Inferior parietal cortex (tissue), 1 donor: Measurements from ENCODE around the gene PPT2.

Experiments used
- DNase-seq: peaks from one replicate; pipeline ENCODE4 v3.0.0-alpha.2; 2016; ENCODE audit errors: extremely low spot score

PPT2 gene, protein sequence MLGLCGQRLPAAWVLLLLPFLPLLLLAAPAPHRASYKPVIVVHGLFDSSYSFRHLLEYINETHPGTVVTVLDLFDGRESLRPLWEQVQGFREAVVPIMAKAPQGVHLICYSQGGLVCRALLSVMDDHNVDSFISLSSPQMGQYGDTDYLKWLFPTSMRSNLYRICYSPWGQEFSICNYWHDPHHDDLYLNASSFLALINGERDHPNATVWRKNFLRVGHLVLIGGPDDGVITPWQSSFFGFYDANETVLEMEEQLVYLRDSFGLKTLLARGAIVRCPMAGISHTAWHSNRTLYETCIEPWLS

DNA sequence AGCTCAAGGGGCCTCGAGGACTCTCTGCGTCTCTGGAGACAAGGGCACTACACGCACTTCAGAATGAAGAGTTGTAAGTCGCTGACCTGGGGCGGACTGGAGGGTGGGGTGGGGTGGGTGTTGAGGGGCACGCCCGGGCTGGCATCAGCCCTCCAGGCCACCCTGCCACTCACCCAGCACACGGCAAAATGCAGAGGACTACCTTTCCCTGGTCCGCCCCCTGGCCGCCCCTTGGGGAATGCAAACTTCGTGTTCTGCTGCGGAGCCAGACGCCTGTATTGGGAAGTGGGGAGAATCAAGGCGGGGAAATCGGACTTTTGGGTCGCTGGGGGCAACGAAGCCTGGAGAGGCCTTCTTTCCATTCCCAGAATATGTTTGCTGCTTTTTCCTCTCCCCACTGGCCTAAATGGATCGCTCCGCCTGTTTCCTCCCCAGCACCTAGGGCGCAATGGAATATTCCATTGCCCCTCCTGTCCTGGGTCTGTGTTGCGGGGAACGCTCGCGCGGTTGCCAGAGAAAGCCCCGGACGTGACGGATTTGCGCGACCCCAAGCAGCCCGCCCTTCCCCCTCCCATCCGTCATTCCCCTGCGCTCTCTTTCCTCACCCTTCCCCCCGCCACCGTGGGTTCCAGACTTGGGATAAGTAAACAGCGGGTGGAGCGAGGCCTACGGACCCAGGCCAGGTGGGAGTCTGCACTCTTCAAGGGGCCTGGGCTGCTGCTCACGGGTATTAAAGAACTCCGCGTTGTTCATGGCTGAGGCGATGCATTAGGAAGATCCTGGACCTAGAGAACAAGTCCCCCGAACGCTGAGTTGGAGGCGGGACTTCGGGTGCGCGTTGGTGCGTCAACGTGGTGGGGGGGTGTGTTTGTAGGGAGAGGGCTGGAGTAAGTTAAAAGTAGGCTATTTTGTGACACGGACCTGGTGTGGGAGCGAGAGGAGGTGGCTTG is at the start of gene PPT2:
PPT2 (plus strand) TSS at position 578 of the 950 bp plus-strand sequence. CDS start 454 bp downstream, outside the sequence.
- DNase-seq = peak; percentile 88

GRCh38 chr6:32105433-32105832 is 48.5 kb upstream of the PPT2 start:
- no peak for DNase-seq

- no peak for DNase-seq
These were observed 46.5 kb upstream of the PPT2 start for GRCh38 chr6:32107406-32107805.

DNA sequence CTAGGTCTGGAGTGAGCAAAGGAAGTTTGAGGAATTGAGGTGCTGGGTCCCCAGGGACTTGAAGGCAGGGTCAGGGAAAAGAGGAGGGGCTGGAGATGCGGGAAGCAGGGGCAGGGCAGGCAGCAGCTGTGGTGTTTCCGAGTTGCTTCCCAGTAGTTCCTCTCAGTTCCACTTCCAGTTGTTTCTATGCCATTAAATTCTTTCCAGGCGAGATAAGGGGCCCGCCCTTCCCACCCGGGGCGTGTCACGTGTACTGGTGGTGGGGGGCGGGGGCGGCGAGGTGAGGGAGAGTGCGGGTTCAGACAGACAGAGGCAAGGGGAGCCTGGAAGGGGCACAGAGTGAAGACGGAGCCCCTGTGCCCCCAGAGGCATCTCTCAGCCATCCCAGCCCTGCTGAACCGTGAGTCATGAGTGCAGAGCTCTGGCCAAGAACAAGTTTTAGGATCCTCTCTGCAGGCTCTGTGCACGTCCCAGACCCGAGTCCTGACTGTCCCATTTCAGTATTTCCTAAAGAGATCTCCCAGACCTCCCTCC is 45.8 kb upstream of the PPT2 start:
- DNase-seq = no peak

DNA sequence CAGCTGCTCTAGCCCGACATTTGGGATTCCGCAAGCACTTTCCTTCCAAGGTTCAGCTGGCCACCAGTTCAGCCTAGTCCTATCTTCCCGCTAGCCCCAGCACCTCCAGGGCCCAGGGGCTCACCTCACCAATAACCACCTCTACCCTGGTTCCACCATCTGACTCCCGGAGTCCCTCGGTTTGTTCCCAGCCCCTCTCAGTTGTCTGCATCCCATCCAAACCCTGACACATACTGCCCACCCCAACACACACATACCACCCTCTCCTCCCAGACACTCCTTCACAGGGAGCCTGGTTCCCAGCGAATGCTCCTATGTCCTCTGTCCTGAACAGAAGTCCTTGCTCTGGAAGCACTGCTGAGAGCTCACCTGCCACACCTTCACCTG is 45.2 kb upstream of the PPT2 start:
- no peak for DNase-seq

GRCh38 chr6:32109114-32109764 is 44.7 kb upstream of the PPT2 start, which contains the start of gene TNXB:
TSS of gene TNXB (minus strand) at chr6:32109338. CDS start at chr6:32098198, 11,140 bp downstream.
- no peak for DNase-seq

- no peak for DNase-seq
These were observed 44.2 kb upstream of the PPT2 start for GRCh38 chr6:32109765-32110160.

GRCh38 chr6:32110632-32111031 is 43.3 kb upstream of the PPT2 start:
- no peak for DNase-seq

- no peak for DNase-seq
These were observed 42.4 kb upstream of the PPT2 start for GRCh38 chr6:32111424-32112066.

DNA sequence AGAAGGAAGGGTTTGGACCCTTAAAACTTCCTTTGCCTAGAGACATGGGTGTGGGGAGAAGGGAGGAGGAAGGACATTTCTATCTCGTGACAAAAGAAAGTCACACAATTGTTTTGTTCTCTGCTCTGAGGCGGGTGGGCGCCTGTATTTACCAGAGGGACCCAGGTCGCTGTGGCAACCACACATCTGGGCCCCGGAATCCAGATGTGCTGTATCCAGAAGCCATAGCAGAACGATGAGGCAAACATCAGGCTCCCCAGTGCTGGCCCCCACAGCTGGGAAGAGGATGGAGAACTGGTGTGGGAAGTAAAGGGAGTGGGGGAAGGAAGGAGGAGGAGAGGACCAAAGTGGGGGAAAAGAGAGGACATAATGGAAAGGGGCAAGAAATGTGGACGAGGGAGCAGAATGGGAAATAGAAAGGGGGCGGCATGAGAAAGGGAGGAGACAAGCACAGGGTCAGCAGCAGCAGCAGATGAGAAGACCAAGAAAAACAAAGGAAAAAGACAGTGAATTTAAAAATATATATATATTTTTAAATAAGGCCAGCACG is 41.4 kb upstream of the PPT2 start:
- no peak for DNase-seq

DNA sequence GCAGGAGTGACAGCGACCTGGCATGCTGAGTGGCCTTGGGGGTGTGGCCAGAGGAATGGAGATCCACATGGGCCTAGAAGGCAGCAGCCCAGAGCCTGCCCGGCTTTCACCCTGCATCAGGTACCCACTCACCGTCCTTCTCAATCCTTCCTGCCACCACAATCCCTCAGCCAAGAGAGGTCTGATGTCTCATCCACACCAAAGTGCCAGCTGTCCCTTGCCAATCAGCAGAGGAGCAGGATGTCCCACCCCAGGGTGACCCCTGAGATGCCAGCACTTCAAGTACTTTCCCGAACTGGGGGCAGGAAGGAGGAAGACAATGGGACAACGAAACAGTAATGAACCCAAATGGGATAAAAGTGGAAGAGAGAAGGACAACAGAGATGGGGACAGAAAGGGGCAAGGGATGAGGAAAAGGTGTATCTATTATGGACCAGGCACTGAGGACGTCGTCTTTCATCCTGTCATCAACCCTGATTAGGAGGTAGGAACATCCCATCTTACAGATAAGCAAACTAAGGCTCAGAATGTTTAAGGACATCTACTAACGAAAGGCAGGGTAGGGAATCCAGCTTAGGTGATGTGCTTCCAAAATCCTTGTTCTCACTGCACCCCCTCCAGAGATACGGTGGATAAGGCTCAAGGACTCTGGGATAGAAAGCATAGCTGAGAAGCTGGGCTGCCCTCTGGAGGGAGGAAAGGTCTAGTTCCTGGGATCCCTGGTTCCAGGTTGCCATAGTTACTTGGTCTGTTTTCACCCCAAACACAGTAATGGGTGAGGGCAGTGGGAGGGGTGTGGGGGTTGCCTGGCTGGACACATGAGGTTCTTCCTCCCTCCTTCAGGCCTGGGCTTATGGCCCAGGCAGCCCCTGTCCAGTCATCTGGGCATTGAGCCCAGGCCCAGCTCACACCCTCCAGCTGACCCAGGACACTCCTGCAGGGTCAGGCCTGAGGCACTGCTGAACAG is 40.3 kb upstream of the PPT2 start:
- peak; percentile 11 for DNase-seq

- no peak for DNase-seq
These were observed 39.1 kb upstream of the PPT2 start for GRCh38 chr6:32114796-32115195.

- DNase-seq = no peak
These were observed 38.3 kb upstream of the PPT2 start for GRCh38 chr6:32115623-32116022.

DNA sequence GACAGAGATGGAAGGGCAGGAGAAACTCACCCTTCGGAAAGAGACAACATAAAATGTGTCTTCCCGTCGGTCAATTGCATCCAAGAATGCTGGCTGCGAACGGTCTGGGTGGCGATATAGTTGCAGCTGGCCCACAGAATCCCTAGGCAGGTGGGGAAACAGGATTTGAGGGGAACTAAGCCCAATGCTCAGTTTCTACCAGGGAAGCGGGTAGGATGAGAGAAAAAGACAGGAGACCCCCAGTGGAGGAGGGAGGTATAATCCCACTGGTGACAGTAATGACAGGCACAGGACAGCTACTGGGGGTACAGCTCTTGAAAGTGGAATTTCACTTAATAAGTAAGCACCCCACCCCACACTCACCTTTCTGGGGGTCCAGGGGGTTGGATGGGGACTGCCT is 37.3 kb upstream of the PPT2 start:
- DNase-seq = no peak

GRCh38 chr6:32117461-32117860 is 36.5 kb upstream of the PPT2 start:
- no peak for DNase-seq

- DNase-seq = peak; percentile 85
These were observed 34.9 kb upstream of the PPT2 start for GRCh38 chr6:32118782-32119628.

GRCh38 chr6:32120573-32121059 is 33.3 kb upstream of the PPT2 start:
- DNase-seq = no peak

DNA sequence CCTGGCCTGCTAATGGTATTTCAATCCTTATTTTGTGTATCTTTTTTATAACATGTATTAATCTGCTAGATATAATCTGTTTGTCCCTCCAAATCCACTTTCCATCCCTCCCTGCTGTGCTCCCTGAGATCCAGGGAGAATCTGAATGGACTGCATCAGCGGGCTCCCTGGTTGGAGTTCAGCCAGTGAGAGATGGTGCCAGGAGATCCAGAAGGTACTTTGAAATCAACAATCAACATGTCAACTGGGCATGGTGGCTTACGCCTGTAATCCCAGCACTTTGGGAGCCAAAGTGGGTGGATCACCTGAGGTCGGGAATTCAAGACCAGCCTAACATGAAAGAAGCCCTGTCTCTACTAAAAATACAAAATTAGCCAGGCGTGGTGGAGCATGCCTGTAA is 30.3 kb upstream of the PPT2 start:
- DNase-seq = no peak

DNA sequence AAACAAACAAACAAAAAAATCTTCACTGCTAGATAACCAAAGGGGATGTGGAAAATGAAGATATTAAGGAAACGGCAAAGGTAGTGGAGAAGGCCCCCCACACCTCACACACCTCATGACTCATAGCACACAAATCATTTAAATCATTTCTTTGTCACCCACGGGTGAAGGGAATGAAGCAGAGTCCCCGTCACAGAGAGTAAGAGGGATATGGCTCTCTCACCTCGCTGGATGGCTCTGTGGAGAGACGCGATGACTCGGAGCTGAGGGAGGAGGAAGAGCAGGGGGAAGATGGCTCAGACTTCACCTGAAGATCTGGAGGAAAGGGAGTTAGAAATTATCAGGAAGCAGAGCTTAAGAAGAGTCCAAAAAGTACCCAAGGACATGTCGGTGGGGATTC is 27.1 kb upstream of the PPT2 start:
- no peak for DNase-seq
